GM21737 (cell line): ENCODE data around the gene AK5.
A peak's percentile ranks its signal among the peaks of the same experiment; 100 is the strongest.
"Not testable (repeated sequence)": the region's sequence is repeated elsewhere in the genome, so short reads cannot be mapped to it uniquely, and the experiment has no call there.

ENCODE experiments used
- ATAC-seq: cut with Tn5 transposase; IDR thresholded peaks from one replicate; pipeline ENCODE4 v1.9.1; 2021; ENCODE audit warnings: mild to moderate bottlenecking, moderate library complexity; ENCODE audit not compliant: unreplicated experiment

The AK5 gene

DNA sequence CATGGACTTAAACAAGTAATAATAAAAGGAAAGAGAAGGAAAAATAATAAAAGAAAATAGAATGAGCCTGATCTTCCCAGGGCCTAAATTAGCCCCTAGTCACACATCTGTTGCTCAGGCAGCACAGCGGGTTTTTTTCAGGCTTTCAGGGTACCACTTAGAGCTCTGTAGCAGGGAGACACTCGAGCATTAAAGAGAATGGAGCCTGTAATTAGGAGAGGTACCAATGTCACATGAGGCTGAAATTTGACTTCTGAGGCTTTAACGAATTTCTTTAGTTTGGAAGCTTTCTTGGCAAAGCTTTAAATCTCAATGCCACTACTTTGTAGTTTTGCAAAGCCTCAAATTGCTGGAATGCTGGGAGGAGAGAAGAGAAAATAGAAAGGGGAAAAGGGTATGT lies 116.3 kb downstream of the AK5 start:
- ATAC-seq: no peak

DNA sequence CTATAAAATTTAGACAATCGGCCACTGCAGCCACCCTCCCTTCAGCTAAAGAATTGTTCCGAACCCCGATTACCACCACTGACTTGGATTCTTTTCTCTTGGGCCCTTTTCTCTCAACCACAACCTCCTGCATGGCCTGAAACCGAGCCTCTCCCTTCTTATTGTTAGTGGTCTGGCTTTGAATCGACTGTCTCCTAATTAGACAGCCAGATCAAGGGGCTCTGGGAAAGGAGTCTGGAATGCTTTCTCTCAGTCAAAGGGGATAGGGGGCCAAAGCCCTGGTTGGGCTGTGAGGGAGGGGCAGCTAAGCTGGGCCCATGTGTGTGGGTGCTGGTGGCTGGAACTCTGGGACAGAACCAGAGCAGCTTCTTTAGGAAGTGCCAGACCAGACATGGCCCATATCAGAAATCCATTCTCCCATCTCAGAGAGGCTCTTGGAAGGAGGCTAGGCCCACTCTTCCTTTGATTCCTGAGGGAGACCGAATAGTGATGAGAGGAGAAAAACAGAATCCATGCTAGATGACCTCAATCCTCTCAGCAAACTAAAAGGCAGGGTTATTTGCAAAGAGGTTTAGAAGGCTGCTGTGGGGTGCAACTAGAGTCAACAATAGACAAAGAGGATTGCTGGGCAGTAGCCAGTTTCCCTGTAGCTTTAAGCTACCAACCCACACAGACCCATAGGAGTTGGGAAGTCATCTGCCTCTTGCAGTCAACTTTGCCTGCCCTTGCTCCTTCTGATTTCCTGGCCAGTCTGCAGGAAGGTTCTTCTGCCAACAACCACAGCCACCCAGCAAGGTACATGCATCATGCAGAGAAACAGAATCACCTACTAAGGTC lies 117.6 kb downstream of the AK5 start:
- no peak for ATAC-seq

DNA sequence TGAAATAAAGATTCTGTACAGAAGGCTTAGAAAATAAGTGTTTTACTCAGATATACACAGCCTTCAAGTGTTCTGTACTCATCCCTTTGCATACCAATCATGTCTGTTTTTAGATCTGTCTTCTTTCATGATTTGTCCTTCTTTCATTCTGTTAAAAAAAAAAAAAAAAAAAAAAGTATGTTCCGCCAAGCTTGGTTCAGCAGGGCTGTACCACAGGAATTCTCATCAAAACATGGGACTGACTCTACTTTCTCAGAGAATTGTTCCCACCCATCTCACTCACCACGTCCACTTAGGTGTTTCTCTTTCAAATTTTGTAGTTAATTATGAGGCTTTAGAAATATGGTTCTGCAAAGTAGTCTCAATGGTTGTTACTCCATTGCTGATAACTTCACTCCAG lies 119.0 kb downstream of the AK5 start:
- ATAC-seq: no peak

DNA sequence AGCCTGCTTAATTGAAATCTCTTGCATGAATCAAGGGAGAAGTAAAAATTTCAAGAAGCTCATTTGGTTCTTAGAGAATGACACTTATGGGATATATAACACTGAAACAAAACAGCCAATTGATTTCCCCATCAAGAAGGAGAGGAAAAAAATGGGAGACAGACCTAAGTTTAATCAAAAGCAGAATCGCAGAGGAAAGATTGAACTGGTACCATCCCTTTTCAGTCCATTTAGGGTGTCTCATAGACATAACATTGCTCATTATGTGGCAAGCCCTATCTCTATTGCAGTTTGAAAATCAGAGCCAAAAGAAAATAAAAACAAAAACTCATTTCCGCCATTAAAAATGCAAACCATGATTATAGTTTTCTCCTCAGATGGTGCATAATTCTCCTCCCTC lies 119.6 kb downstream of the AK5 start:
- no peak for ATAC-seq

DNA sequence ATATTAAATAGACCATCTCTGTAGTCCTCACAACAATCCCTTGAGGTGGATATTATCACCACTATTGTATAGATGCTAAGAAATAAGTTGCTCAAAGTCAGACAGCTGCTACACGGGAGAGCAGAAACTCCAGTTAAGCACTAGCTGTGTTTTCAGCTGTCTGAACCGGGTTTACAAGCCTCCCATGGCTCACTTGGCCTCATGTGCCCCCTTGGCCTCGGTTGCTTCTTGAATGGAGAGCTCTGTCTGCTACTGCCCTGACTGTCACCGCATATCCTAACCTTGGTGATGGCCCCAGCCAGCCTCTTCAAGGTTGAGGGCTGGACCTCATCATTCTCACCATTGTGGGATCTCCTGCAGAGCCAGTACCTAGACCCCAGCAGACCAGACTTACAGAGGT lies 123.4 kb downstream of the AK5 start:
- ATAC-seq: no peak

DNA sequence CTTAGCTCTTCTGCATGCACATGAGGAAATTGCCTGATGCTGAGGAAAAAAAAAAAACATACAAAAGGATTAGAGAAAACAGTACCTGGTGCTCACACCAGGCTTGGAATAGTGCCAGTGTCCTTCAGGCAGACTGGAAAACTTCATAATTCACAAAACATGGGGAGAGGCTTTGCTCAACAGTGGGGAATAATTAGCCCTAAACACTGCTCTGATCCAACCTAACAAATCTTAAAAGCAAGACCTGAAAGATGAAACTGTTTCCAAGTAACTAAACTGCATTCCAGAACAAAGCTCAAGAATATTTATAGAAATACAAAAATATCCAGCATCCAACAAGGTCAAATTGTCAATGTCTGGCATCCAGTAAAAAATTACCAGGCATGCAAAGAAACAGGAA lies 124.8 kb downstream of the AK5 start:
- no peak for ATAC-seq

DNA sequence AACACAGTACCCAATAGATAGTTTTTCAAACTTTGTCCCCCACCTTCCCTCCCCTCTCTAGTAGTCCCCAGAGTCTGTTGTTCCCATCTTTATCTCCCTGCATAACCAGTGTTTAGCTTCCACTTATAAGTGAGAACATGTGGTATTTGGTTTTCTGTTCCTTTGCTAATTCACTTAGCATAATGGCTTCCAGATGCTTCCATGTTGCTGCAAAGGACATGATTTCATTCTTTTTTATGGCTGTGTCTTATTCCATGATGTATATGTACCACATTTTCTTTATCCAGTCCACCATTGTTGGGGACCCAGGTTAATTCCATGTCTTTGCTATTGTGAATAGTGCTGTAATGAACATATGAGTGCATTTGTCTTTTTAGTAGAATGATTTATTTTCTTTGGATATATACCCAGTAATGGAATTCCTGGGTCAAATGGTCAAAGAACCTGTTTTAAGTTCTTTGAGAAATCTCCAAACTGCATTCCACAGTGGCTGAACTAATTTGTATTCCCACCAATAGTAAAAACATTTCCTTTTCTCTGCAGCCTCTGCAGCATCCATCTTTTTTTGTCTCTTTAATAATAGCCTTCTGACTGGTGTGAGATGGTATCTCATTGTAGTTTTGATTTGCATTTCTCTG lies 126.0 kb downstream of the AK5 start:
- no peak for ATAC-seq

DNA sequence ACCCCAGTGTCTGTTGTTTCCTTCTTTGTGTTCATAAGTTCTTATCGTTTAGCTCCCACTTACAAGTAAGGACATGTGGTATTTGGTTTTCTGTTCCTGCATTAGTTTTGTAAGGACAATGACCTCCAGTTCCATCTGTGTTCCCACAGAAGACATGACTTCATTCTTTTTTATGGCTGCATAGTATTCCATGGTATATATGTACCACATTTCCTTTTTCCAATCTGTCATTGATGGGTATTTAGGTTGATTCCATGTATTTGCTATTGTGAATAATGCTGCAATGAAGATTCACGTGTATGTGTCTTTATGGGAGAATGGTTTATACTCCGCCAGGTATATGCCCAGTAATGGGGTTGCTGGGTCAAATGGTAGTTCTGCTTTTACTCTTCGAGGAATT lies 127.1 kb downstream of the AK5 start:
- not testable (repeated sequence) for ATAC-seq

DNA sequence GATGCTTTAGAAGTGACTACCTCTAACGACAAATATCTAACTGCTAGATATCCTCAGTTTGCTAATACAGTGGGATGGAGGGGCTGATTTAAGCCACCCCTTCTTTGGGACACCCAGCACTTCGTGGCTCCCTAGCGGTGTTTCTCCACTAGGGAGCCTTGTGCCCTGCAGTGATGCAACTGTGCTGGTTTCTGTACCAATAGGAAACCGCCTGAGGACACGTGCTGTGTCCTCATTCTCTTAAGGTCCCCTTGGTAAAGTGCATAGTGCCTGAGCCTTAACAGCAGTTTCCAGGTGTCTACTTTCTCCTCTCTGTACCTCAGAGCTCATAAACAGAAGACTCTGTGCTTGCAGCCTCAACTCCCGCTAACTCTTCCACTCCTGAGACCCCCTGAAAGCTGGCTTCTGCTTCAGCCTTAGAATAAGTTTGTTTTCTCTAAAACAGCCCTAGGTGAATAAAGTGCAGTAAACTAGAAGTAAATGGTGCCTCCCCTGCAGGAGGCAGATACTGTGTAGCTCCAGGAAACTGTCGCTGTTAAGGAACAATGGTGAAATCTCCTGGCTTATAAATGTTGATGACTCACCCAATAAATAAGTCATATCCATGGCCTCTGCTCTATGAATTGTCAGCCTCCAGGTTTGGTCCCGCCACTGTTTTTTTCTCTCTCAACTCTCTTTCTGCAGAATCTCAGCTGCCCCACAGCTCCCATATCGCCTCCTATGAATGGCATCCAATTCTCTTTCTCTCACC lies 130.4 kb downstream of the AK5 start:
- no peak for ATAC-seq

DNA sequence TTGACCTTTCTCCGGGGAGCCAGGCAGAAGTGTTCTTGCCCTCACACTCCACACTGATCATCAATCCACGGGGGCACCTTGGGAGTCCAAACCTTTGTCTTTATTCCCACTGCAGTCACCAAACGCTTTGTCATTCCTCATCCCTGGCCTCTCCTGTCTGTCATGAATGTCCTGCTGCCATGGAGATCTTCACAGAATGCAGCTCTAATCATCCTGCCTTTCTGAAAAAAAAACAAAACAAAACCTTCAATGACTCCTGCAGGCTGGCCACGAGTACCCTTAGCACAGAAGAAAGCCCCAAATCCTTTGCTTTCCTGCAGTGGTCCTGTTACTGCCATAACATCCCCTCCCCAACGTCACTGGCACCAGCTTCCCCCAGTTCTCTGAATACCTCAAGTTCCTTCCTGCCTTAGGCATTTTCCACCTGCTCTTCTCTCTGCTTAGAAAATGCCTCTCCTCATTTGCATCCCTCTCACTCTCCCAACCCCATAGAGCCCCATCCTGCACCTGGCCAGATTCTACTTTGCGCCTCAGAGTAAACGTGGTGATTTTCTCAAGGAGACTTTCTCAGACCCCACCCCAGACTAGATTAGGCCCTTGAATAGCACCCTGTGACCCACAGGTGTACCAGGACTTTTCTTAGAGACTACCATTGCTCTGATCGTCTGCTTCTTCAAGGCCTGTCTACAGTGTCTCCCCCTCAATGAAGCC lies 131.2 kb downstream of the AK5 start:
- ATAC-seq: peak; percentile 45

DNA sequence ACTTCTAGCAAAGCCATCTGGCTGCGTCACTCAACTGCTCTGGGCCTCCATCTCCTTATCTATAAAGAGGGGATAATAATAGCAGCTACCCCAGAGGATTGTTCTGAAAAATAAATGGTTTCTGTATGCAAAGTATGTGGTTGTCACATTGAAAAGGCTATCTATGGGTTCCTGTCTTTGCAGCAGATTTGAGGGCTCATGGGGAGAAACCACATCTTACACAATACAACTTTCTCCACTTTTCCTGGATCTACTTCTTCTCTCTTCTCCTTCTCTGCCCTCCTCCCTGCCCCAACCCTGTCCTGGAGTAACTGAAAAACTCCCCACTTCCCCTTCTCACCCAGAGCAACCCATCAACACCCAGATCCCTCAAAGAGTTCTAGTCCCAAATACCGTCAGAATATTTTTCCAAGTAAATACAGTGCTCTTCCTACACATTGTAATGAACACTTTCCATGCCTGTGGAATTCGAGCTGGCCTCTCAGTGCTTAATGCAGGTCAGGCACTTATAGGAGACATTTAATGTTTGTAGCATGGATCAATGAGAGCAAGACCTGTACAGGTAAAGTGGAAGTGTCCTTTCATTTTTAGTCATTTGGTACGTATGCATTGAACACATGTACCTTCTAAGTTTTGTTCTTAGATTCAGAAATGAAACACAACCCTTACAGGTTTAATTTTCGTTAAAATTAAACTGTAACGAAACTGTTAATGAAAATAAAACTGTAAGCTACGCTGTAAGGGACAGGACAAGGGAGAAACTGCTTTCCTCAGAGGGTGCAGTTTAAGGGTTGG lies 131.9 kb downstream of the AK5 start:
- peak; percentile 88 for ATAC-seq

DNA sequence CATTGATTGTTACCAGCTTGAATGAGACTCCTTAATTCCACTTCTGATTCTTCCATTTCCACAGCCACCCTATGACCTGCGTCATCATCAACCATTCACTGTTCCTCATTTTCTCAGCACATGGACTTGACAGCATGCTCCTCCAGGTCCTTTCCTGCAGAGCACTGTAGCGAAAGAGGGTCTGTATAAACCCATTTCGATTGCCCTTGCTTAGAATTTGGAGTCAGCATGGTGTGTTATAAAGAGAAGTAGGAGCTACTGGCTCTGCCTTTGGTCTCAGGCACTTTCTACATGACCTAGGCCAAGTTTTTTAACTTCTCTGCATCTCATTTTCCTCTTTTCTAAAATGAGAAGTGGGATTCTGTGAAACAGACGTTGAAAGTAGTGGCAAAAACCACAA lies 133.8 kb downstream of the AK5 start:
- ATAC-seq: no peak

DNA sequence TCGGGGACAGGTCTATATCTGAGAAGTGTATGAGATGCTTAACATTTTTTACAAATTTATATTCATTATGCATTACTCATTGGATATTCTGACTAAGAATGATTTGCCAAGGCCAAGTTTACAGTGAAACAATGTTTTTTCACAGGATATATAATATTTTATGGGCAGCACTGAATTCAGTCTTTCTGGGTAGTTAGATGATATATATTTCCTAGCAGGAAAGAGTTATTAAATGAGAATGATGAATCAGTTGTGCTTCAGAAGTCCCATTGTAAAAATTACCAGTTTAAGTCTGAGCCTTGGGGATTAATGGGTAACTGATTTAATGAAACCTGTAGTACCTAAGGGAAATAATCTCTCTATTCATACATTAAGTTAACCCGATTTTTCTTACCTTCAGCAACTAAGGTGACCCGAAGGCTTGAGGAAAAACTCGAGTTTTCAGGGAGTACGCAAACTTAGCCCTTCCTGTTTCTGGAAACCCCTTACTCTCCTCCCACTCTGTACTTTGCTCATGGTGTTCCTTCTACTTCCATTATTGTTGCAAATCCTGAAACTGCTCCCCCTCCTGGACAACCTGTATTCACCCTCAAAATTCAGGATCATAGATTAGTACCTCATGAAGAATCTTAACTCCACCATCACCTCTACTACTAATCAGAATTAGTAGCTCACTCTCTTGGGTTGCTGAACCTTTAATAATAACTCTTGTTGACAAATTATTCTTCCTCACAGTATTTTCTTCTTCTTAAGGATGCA lies 135.1 kb downstream of the AK5 start:
- ATAC-seq: no peak

DNA sequence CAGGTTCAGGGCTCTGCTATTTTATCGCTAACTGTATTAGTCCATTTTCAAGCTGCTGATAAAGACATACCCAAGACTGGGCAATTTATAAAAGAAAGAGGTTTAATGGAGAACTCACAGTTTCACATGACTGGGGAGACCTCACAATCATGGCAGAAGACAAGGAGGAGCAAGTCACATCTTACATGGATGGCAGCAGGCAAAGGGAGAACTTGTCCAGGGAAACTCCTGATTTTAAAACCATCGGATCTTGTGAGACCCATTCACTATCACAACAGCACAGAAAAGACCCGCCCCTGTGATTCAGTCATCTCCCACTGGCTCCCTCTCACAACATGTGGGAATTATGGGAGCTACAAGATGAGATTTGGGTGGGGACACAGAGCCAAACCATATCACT lies 136.2 kb downstream of the AK5 start:
- not testable (repeated sequence) for ATAC-seq

DNA sequence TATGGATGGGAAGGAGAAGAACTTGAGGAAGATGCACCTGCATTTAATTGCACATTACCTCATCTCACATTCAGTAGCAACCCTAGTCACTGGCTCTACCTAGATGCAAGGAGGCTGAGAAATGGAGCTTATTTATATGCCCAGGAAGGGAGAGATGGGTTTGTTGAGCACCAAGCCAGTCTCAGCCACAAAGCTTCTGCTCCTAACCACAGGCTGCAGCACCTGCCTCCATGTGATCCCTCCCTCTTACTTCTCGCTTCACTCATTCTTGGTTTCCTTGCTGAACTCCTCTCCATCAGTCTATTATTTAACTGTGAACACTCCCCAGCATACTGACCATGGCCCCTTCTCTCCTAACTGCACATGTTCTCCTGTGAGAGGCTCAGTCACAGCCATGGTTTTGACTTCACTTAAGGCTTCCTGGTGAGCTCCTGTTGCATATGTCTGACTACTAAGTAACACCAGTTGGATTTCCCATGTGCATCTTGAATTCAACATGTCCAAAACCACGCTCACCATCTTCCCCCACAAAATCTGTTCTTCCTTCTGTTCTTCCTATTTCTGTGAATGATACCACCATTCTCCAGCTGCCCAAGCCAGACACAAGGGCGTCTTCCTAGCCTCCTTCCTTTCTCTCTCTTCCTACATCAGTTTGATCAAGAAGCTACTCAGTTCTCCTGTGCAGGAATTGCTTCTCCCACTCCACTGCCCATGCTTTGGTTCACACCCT lies 139.8 kb downstream of the AK5 start:
- ATAC-seq: peak; percentile 77

DNA sequence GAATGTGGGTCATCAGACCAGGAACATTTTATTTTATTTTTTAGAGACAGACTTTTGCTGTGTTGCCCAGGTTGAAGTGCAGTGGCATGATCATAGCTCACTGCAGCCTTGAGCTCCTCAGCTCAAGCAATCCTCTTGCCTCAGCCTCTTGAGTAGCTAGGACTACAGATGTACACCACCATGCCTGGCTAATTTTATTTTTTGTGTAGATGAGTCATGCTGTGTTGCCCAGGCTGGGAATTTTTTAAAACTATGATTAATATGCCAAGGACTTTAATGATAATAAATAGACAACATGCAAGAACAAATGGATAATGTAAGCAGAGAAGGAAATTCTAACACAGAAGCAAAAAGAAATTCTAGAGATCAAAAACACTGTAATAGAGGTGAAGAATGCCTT lies 142.4 kb downstream of the AK5 start:
- no peak for ATAC-seq

DNA sequence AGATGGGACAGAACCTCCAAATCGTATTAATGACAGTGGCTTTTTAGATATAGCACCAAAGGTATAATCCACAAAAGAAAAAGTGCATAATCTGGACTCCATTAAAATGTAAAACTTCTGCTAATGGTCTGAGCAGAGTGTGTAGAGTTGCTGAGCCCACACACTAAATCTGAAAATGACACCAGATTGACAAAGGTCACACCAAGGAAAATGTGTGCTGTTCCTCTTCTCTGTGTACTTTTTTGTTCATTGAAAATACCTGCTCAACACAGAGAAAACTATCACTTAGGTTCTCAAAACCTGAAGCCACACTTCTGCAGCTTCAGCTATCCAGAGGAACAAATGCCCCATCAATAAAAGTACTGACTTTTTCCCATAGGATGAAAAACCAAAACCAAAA lies 146.2 kb downstream of the AK5 start:
- no peak for ATAC-seq

DNA sequence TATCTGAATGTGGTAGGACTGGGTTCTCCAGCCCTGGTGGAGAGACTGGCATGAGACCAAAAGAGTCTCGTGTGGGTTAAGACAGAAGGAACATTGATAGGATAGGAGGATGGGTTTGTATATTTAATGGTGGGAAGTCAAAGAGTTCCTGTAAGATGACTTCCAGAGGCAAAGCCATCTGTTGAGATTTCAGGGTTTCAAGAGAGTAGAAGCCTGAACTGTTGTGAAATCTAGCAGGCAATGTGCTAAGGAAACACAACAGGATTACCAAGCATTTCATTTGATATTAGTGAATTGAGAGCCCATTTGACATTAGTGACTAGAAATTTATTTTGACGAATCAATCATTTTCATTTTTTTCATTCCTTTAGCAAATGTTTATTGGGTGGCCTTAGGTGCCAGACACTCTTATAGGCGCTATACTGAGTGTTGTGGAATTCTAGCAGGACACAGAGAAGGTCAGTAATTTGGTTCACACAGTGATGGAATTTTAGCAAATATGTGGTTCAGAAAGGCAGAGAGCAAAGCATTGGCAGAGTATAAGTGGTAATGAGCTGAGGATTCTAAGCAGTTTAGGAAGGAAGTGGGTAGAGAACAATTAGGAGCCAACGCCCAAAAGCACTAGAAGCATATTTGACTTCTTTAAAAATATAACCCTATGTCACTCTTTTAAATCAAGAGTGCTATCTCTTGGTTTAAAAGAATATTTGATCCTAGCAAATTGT lies 149.3 kb downstream of the AK5 start:
- no peak for ATAC-seq
